Measurements from ENCODE around the gene SYF2. TPM values are rescaled to one million over a fixed set of nuclear protein-coding genes. Genes with fewer than 3 reads are reported as not detected.
A peak's percentile ranks its signal among the peaks of the same experiment; 100 is the strongest.

SYF2 gene
- total and polyA plus RNA-seq, 2 of the 13 experiments (the other 11 are each of a cell fraction or from before 2014, with no cell fraction given): 17.8 to 34.1 TPM

- peak; percentile 65; the same call in 1 of the 2 replicates for TF ChIP-seq HDAC2 (CRISPR knock-in tag; IDR thresholded peaks at IDR 0.05)
- TF ChIP-seq DNMT1 (CRISPR knock-in tag; IDR thresholded peaks at IDR 0.05): no peak
- no peak for TF ChIP-seq SP1 (IDR thresholded peaks at IDR 0.05)
- peak; percentile 86 for TF ChIP-seq SP1 (CRISPR knock-in tag; IDR thresholded peaks at IDR 0.05)
- TF ChIP-seq TAF1 (CRISPR knock-in tag; IDR thresholded peaks at IDR 0.05): peak; percentile 85
- no peak for TF ChIP-seq AGO1 (IDR thresholded peaks at IDR 0.05; ENCODE audit: low read depth, low read length, poor library complexity, severe bottlenecking)
- TF ChIP-seq NR1H2 (CRISPR knock-in tag; IDR thresholded peaks at IDR 0.05; ENCODE audit: borderline replicate concordance, low read depth): no peak; the same call in 1 of the 2 replicates
- TF ChIP-seq ZBTB33 (CRISPR knock-in tag; IDR thresholded peaks at IDR 0.05): no peak
- TF ChIP-seq ZNF563 (CRISPR knock-in tag; IDR thresholded peaks at IDR 0.05): no peak; the same call in 1 of the 2 replicates
- TF ChIP-seq SATB2 (CRISPR knock-in tag; IDR thresholded peaks at IDR 0.05): no peak
- peak; percentile 63 for TF ChIP-seq ELF3 (CRISPR knock-in tag; IDR thresholded peaks at IDR 0.05)
- no peak for TF ChIP-seq TOPORS (CRISPR knock-in tag; IDR thresholded peaks at IDR 0.05)
- TF ChIP-seq ATF1 (CRISPR knock-in tag; IDR thresholded peaks at IDR 0.05): peak; percentile 65
- no peak for TF ChIP-seq EZH2 (conservative IDR thresholded peaks at IDR 0.05; ENCODE audit: low read depth, low read length)
- 0 out of 2 replicates have a peak, but pooled peaks have one; percentile 28 for TF ChIP-seq E2F2 (CRISPR knock-in tag; IDR thresholded peaks at IDR 0.05; ENCODE audit: borderline replicate concordance)
- TF ChIP-seq ATF6 (CRISPR knock-in tag; conservative IDR thresholded peaks at IDR 0.05): no peak
- TF ChIP-seq HBP1 (CRISPR knock-in tag; IDR thresholded peaks at IDR 0.05; ENCODE audit: low read depth): peak; percentile 87
- TF ChIP-seq ARID4A (CRISPR knock-in tag; IDR thresholded peaks at IDR 0.05; ENCODE audit: borderline replicate concordance): peak; percentile 97
- no peak for TF ChIP-seq ZNF383 (CRISPR knock-in tag; IDR thresholded peaks at IDR 0.05; ENCODE audit: borderline replicate concordance)
These were observed at the start of gene SYF2 (continued) for GRCh38 chr1:25232027-25232865.

All from HepG2 (cell line).